HEK293 (cell line): ENCODE data around the gene FERMT1.

Experiments used
- CTCF ChIA-PET: fragments of 350-600 bp; formaldehyde crosslinking; extraction: SDS; loops from one replicate; lab custom pipeline; 2021; ENCODE audit warnings: antibody characterized with exemption; lab: Yijun Ruan, JAX
- POLR2A ChIA-PET: fragments of 300-600 bp; formaldehyde crosslinking; extraction: SDS; loops from one replicate; lab custom pipeline; 2020; ENCODE audit warnings: antibody characterized with exemption, inconsistent platforms; lab: Yijun Ruan, JAX
- H3K27ac ChIP-seq: fragments of 200-500 bp; sonication (Bioruptor generic); 2 replicates; pipeline ENCODE4 v1.5.1; 2014; ENCODE audit warnings: low read depth, low read length, control low read depth, inconsistent platforms; ENCODE audit errors: extremely low read depth
- H3K36me3 ChIP-seq, 2 experiments: fragments of 200-500 bp in 1 of 2; sonication (Bioruptor generic) in 1 of 2; 1 replicate in 1 of 2; 2 replicates in 1 of 2; pipeline ENCODE4 v1.5.1; 2014 to 2017; ENCODE audit warnings: inconsistent platforms in 2 of 2, low read length in 2 of 2; ENCODE audit not compliant: control insufficient read depth in 2 of 2, insufficient read depth in 1 of 2
- H3K4me1 ChIP-seq: fragments of 200-500 bp; sonication (Bioruptor generic); 2 replicates; pipeline ENCODE4 v1.5.1; 2014; ENCODE audit warnings: mild to moderate bottlenecking, low read length, inconsistent platforms; ENCODE audit not compliant: control insufficient read depth, insufficient read depth
- H3K4me3 ChIP-seq: 2 replicates; pipeline ENCODE4 v1.5.1; 2011; ENCODE audit warnings: low read depth, mild to moderate bottlenecking, control low read depth, low read length, moderate library complexity
- H3K9me3 ChIP-seq: fragments of 200-500 bp; sonication (Bioruptor generic); 2 replicates; pipeline ENCODE4 v1.5.1; 2014; ENCODE audit warnings: low read depth, low read length, inconsistent platforms; ENCODE audit not compliant: control insufficient read depth, insufficient read depth
- CTCF ChIP-seq: fragments of 450-650 bp; formaldehyde crosslinking; IDR thresholded peaks from 2 replicates; pipeline ENCODE4 v1.5.1; 2016; ENCODE audit warnings: missing biosample characterization, missing genetic modification characterization
- KLF1 ChIP-seq: fragments of 450-650 bp; formaldehyde crosslinking; IDR thresholded peaks from 2 replicates; pipeline ENCODE4 v1.5.1; 2016; ENCODE audit warnings: missing biosample characterization, missing genetic modification characterization
- KLF10 ChIP-seq: fragments of 450-650 bp; IDR thresholded peaks from 2 replicates; pipeline ENCODE4 v1.5.1; 2018; ENCODE audit warnings: missing biosample characterization, mild to moderate bottlenecking, missing genetic modification characterization
- PATZ1 ChIP-seq: fragments of 450-650 bp; formaldehyde crosslinking; IDR thresholded peaks from 2 replicates; pipeline ENCODE4 v1.5.1; 2016; ENCODE audit warnings: missing biosample characterization, missing genetic modification characterization
- ZEB2 ChIP-seq: fragments of 450-650 bp; formaldehyde crosslinking; IDR thresholded peaks from 2 replicates; pipeline ENCODE4 v1.5.1; 2016; ENCODE audit warnings: missing biosample characterization, missing genetic modification characterization
- ZNF132 ChIP-seq: fragments of 450-650 bp; formaldehyde crosslinking; IDR thresholded peaks from 2 replicates; pipeline ENCODE4 v1.5.1; 2017; ENCODE audit warnings: missing biosample characterization, missing genetic modification characterization, borderline replicate concordance
- ZNF138 ChIP-seq: fragments of 450-650 bp; formaldehyde crosslinking; IDR thresholded peaks from 2 replicates; pipeline ENCODE4 v1.5.1; 2016; ENCODE audit warnings: missing biosample characterization, missing genetic modification characterization, borderline replicate concordance
- ZNF16 ChIP-seq: fragments of 450-650 bp; formaldehyde crosslinking; IDR thresholded peaks from 2 replicates; pipeline ENCODE4 v1.5.1; 2016; ENCODE audit warnings: low read depth, missing biosample characterization, missing genetic modification characterization
- ZNF223 ChIP-seq: fragments of 450-650 bp; formaldehyde crosslinking; IDR thresholded peaks from 2 replicates; pipeline ENCODE4 v1.5.1; 2016; ENCODE audit warnings: missing biosample characterization, missing genetic modification characterization
- ZNF239 ChIP-seq: fragments of 450-650 bp; formaldehyde crosslinking; IDR thresholded peaks from 2 replicates; pipeline ENCODE4 v1.5.1; 2016; ENCODE audit warnings: missing biosample characterization, missing genetic modification characterization
- ZNF280D ChIP-seq: fragments of 450-650 bp; formaldehyde crosslinking; IDR thresholded peaks from 2 replicates; pipeline ENCODE4 v1.5.1; 2016; ENCODE audit warnings: missing biosample characterization, missing genetic modification characterization
- ZNF292 ChIP-seq: fragments of 450-650 bp; formaldehyde crosslinking; IDR thresholded peaks from 2 replicates; pipeline ENCODE4 v1.5.1; 2016; ENCODE audit warnings: low read depth, missing biosample characterization, missing genetic modification characterization, borderline replicate concordance
- ZNF37A ChIP-seq: fragments of 450-650 bp; IDR thresholded peaks from 2 replicates; pipeline ENCODE4 v1.5.1; 2018; ENCODE audit warnings: missing biosample characterization, missing genetic modification characterization
- ZNF398 ChIP-seq: fragments of 450-650 bp; formaldehyde crosslinking; IDR thresholded peaks from 2 replicates; pipeline ENCODE4 v1.5.1; 2017; ENCODE audit warnings: missing biosample characterization, missing genetic modification characterization
- ZNF416 ChIP-seq: fragments of 450-650 bp; formaldehyde crosslinking; IDR thresholded peaks from 2 replicates; pipeline ENCODE4 v1.5.1; 2016; ENCODE audit warnings: missing biosample characterization, missing genetic modification characterization
- ZNF449 ChIP-seq: fragments of 450-650 bp; formaldehyde crosslinking; IDR thresholded peaks from 2 replicates; pipeline ENCODE4 v1.5.1; 2017; ENCODE audit warnings: missing biosample characterization, mild to moderate bottlenecking, missing genetic modification characterization, moderate library complexity
- ZNF521 ChIP-seq: fragments of 450-650 bp; formaldehyde crosslinking; IDR thresholded peaks from 2 replicates; pipeline ENCODE4 v1.5.1; 2017; ENCODE audit warnings: missing biosample characterization, mild to moderate bottlenecking, missing genetic modification characterization
- ZNF600 ChIP-seq: fragments of 450-650 bp; formaldehyde crosslinking; IDR thresholded peaks from 2 replicates; pipeline ENCODE4 v1.5.1; 2016; ENCODE audit warnings: missing biosample characterization, missing genetic modification characterization
- ZNF626 ChIP-seq: fragments of 450-650 bp; sonication (Bioruptor Pico); formaldehyde crosslinking; IDR thresholded peaks from 2 replicates; pipeline ENCODE4 v1.5.1; 2018; ENCODE audit warnings: missing biosample characterization, missing genetic modification characterization, inconsistent platforms
- ZNF792 ChIP-seq: fragments of 450-650 bp; formaldehyde crosslinking; IDR thresholded peaks from 2 replicates; pipeline ENCODE4 v1.5.1; 2016; ENCODE audit warnings: missing biosample characterization, missing genetic modification characterization
- ZNF837 ChIP-seq: fragments of 450-650 bp; formaldehyde crosslinking; IDR thresholded peaks from 2 replicates; pipeline ENCODE4 v1.5.1; 2016; ENCODE audit warnings: missing biosample characterization, missing genetic modification characterization
- ZSCAN30 ChIP-seq: fragments of 450-650 bp; IDR thresholded peaks from 2 replicates; pipeline ENCODE4 v1.5.1; 2018; ENCODE audit warnings: missing biosample characterization, mild to moderate bottlenecking, missing genetic modification characterization, moderate library complexity
- ZXDB ChIP-seq: fragments of 450-650 bp; formaldehyde crosslinking; IDR thresholded peaks from 2 replicates; pipeline ENCODE4 v1.5.1; 2016; ENCODE audit warnings: missing biosample characterization, missing genetic modification characterization

Gene FERMT1

GRCh38 chr20:6134592-6134991 lies 11.8 kb upstream of the FERMT1 start:
- Histone ChIP-seq H3K4me1 (no peaks in the 10 kb centered on the region), H3K4me3 (no peak overlapping the region), H3K9me3 (no peaks in the 10 kb centered on the region), H3K36me3 (no peaks in the 10 kb centered on the region), H3K27ac (no peak overlapping the region)
- TF ChIP-seq ZNF416: no peak
- CTCF ChIA-PET: no interaction called here
- POLR2A ChIA-PET: no interaction called here

- no peak for TF ChIP-seq ZNF239 (tag by site-specific recombination)
- TF ChIP-seq ZNF521: no peak
- no peak for TF ChIP-seq ZNF837 (tag by site-specific recombination)
- TF ChIP-seq ZNF398: no peak
- no peak for TF ChIP-seq ZNF626 (tag by site-specific recombination)
- TF ChIP-seq ZSCAN30 (tag by site-specific recombination): no peak
- no peak for TF ChIP-seq ZNF132 (tag by site-specific recombination)
- CTCF ChIA-PET: interaction anchor here (1.0 kb wide), 1 partner anchor 10 kb away, joined by 3 read pairs; no protein-coding TSS in a partner anchor
- no peaks in the 10 kb centered on the region for H3K36me3 ChIP-seq
- H3K4me3 ChIP-seq: no peak overlapping the region
- H3K4me1 ChIP-seq: no peaks in the 10 kb centered on the region
- POLR2A ChIA-PET: no interaction called here
- H3K9me3 ChIP-seq: no peaks in the 10 kb centered on the region
- no peak overlapping the region for H3K27ac ChIP-seq
Measured at GRCh38 chr20:6130045-6130444, 7.2 kb upstream of the FERMT1 start.

GRCh38 chr20:6127825-6128224 lies 5.0 kb upstream of the FERMT1 start:
- H3K9me3 ChIP-seq: no peaks in the 10 kb centered on the region
- ChIA-PET POLR2A (interaction anchor here (0.5 kb wide), 1 partner anchor 118 kb away, joined by 3 read pairs; no protein-coding TSS in a partner anchor), CTCF (no interaction called here)
- no peak overlapping the region for H3K27ac ChIP-seq
- no peaks in the 10 kb centered on the region for H3K36me3 ChIP-seq
- no peak overlapping the region for H3K4me3 ChIP-seq
- H3K4me1 ChIP-seq: 0 out of 2 replicates have a peak, but pooled peaks cover 2% of the 10 kb centered on the region
- TF ChIP-seq ZEB2 (tag by site-specific recombination): no peak
- TF ChIP-seq ZNF280D (tag by site-specific recombination): no peak
- TF ChIP-seq ZNF449: no peak
- TF ChIP-seq ZNF16 (tag by site-specific recombination): no peak
- no peak for TF ChIP-seq ZNF792 (tag by site-specific recombination)
- TF ChIP-seq ZNF600 (tag by site-specific recombination): no peak
- TF ChIP-seq KLF10 (tag by site-specific recombination): no peak
- TF ChIP-seq ZNF37A (tag by site-specific recombination): no peak
- no peak for TF ChIP-seq ZNF138 (tag by site-specific recombination)
- no peak for TF ChIP-seq ZNF223 (tag by site-specific recombination)
- TF ChIP-seq KLF1 (tag by site-specific recombination): no peak
- TF ChIP-seq PATZ1 (tag by site-specific recombination): no peak
- no peak for TF ChIP-seq ZXDB (tag by site-specific recombination)
- no peak for TF ChIP-seq CTCF (tag by site-specific recombination)
- no peak for TF ChIP-seq ZNF292
